ENCODE data around the gene CIC. TPM values are rescaled to one million over a fixed set of nuclear protein-coding genes. Genes with fewer than 3 reads are reported as not detected.

Gene CIC
- total and polyA plus RNA-seq, 2 of the 13 experiments (the other 11 are each of a cell fraction or from before 2014, with no cell fraction given): 5.9 to 8.0 TPM

DNA sequence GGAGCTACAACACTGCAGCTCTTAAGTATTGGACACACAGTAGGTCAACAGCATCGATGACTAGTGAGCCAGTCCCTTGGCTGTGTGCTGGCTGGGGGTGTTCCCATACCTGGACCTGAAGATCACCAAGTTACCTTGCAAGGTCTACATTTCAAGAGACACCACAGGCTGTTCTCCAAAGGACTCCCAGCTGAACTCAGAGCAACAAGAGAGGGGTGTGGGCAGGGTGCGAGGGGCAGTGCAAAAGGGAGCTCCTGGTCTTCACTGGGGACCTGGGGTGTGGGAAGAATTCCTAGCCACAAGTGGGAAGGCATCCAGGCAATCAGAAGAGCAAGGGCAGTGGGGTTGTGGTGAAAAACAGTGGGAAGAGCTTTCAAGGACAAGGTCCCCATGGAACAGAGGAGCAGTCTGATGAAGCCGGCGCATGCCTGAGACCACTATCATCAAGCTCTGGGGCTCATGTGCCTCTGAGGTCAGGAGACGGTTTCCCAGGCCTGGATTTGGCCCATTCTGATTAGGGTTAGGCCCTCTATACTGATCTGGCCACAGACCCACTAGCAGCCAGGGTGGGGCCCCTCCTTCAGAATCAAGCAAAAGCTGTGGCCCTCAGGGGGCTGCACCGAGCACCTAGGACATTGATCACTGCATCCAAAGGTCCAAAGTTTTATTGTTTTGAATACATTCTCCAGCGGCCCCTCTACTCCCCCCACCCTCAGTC lies 22.0 kb upstream of the CIC start (continued):
- 0 out of 2 replicates have a peak, but pooled peaks have one; percentile 19 for TF ChIP-seq SIN3A (IDR thresholded peaks at IDR 0.05; ENCODE audit: borderline replicate concordance, low read depth, low read length)
- TF ChIP-seq ZNF564 (CRISPR knock-in tag; IDR thresholded peaks at IDR 0.05): 0 out of 2 replicates have a peak, but pooled peaks have one; percentile 34
- TF ChIP-seq ZNF432 (CRISPR knock-in tag; IDR thresholded peaks at IDR 0.05; ENCODE audit: borderline replicate concordance): no peak
- 0 out of 2 replicates have a peak, but pooled peaks have one; percentile 20 for TF ChIP-seq RXRA (CRISPR knock-in tag; IDR thresholded peaks at IDR 0.05)
- TF ChIP-seq, protein P1, sequence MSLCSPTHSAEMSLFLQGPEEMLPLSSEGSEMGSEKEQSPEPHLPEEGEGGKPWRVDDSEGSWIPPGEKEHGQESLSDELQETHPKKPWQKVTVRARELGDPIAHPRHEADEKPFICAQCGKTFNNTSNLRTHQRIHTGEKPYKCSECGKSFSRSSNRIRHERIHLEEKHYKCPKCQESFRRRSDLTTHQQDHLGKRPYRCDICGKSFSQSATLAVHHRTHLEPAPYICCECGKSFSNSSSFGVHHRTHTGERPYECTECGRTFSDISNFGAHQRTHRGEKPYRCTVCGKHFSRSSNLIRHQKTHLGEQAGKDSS (CRISPR knock-in tag; IDR thresholded peaks at IDR 0.05; ENCODE audit: borderline replicate concordance, low read depth): no peak
- no peak for TF ChIP-seq SMC3 (IDR thresholded peaks at IDR 0.05; ENCODE audit: low read length)
- TF ChIP-seq RBM39 (IDR thresholded peaks at IDR 0.05; ENCODE audit: low read depth, low read length, poor library complexity, severe bottlenecking): peak; percentile 81
- TF ChIP-seq REPIN1 (CRISPR knock-in tag; IDR thresholded peaks at IDR 0.05; ENCODE audit: borderline replicate concordance, low read depth): no peak
- no peak for TF ChIP-seq ZNF24 (IDR thresholded peaks at IDR 0.05)
- TF ChIP-seq CBX5 (CRISPR knock-in tag; IDR thresholded peaks at IDR 0.05; ENCODE audit: borderline replicate concordance): no peak
- no peak for TF ChIP-seq ASH2L (IDR thresholded peaks at IDR 0.05; ENCODE audit: insufficient read length, low read depth, low read length)
- TF ChIP-seq, protein P2, sequence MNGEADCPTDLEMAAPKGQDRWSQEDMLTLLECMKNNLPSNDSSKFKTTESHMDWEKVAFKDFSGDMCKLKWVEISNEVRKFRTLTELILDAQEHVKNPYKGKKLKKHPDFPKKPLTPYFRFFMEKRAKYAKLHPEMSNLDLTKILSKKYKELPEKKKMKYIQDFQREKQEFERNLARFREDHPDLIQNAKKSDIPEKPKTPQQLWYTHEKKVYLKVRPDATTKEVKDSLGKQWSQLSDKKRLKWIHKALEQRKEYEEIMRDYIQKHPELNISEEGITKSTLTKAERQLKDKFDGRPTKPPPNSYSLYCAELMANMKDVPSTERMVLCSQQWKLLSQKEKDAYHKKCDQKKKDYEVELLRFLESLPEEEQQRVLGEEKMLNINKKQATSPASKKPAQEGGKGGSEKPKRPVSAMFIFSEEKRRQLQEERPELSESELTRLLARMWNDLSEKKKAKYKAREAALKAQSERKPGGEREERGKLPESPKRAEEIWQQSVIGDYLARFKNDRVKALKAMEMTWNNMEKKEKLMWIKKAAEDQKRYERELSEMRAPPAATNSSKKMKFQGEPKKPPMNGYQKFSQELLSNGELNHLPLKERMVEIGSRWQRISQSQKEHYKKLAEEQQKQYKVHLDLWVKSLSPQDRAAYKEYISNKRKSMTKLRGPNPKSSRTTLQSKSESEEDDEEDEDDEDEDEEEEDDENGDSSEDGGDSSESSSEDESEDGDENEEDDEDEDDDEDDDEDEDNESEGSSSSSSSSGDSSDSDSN (CRISPR knock-in tag; IDR thresholded peaks at IDR 0.05): 0 out of 2 replicates have a peak, but pooled peaks have one; percentile 21
- 0 out of 2 replicates have a peak, but pooled peaks have one; percentile 9 for TF ChIP-seq ARNT2 (CRISPR knock-in tag; IDR thresholded peaks at IDR 0.05; ENCODE audit: low read depth)
- TF ChIP-seq SIX1 (CRISPR knock-in tag; IDR thresholded peaks at IDR 0.05; ENCODE audit: borderline replicate concordance): no peak
- peak in 1 of 2 experiments; percentile 45; a peak in 1 of 4 replicates for TF ChIP-seq POLR2A (IDR thresholded peaks at IDR 0.05; ENCODE audit: insufficient read depth in 1 of 2, low read depth in 2 of 2, low read length in 2 of 2)
- TF ChIP-seq AKAP8 (CRISPR knock-in tag; IDR thresholded peaks at IDR 0.05): peak; percentile 45; the same call in 1 of the 2 replicates
- peak; percentile 33; the same call in 1 of the 2 replicates for TF ChIP-seq THAP11 (CRISPR knock-in tag; IDR thresholded peaks at IDR 0.05)
- no peak for TF ChIP-seq ZSCAN31 (CRISPR knock-in tag; IDR thresholded peaks at IDR 0.05; ENCODE audit: low read depth)
- TF ChIP-seq KLF16 (CRISPR knock-in tag; IDR thresholded peaks at IDR 0.05): 0 out of 4 replicates have a peak, but pooled peaks of 1 of the 2 experiments have one; percentile 20
- 0 out of 2 replicates have a peak, but pooled peaks have one; percentile 22 for TF ChIP-seq NRL (CRISPR knock-in tag; IDR thresholded peaks at IDR 0.05; ENCODE audit: borderline replicate concordance)
- TF ChIP-seq ZNF343 (CRISPR knock-in tag; IDR thresholded peaks at IDR 0.05): no peak
- TF ChIP-seq AGO1 (IDR thresholded peaks at IDR 0.05; ENCODE audit: low read depth, low read length, poor library complexity, severe bottlenecking): peak; percentile 92
- TF ChIP-seq, protein P3, sequence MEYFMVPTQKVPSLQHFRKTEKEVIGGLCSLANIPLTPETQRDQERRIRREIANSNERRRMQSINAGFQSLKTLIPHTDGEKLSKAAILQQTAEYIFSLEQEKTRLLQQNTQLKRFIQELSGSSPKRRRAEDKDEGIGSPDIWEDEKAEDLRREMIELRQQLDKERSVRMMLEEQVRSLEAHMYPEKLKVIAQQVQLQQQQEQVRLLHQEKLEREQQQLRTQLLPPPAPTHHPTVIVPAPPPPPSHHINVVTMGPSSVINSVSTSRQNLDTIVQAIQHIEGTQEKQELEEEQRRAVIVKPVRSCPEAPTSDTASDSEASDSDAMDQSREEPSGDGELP (IDR thresholded peaks at IDR 0.05; ENCODE audit: borderline replicate concordance, low read depth): no peak
- TF ChIP-seq POLR2G (IDR thresholded peaks at IDR 0.05; ENCODE audit: low read depth, low read length): peak; percentile 63
- no peak for TF ChIP-seq ZBTB7A (CRISPR knock-in tag; IDR thresholded peaks at IDR 0.05)
- TF ChIP-seq KMT2A (CRISPR knock-in tag; IDR thresholded peaks at IDR 0.05): no peak
